COR-L47 (cell line): ENCODE measurements around the gene ENPP7.

Experiments
- DNase-seq: peaks from one replicate; lab custom pipeline; 2025; lab: John Stamatoyannopoulos, UW

Gene ENPP7

DNA sequence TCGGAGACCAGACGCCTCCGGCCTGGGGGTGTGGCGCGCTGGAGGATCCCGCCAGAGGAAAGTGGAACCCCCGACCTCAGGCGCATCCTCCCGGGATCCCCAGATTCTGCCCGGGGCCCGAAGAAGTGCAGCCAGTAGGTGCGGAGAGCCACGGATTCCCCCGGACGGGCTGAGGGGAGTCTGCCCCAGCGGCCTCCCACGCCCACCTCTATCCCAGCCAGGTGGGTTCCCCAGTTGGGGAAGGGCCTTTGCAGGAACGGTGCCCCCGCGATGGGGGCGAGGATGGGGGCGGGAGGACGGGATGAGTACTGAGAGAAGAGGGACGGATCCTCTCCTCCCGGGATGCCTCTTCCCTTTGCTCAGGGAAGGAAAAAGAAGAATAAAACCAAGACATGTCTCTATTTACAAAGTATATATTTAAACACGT, 61.0 kb downstream of the ENPP7 start:
- DNase-seq: no peak
